Ureter (tissue), 1 donor: ENCODE results near the gene RALGAPA2. TPM values are rescaled to one million over a fixed set of nuclear protein-coding genes. Genes with fewer than 3 reads are reported as not detected.

Experiments used
- DNase-seq: peaks from one replicate; pipeline ENCODE4 v3.0.0-alpha.2; 2020; ENCODE audit warnings: low spot score
- total RNA-seq: library from RNA; stranded (reverse); gene quantifications from one replicate; pipeline ENCODE4 v1.2.4, GENCODE V29; 2023
- donor health status: DM: yes; HTN: yes; CAD: no.

RALGAPA2 gene
- total RNA-seq, 1 donor from 2014 or later = 107 TPM

DNA sequence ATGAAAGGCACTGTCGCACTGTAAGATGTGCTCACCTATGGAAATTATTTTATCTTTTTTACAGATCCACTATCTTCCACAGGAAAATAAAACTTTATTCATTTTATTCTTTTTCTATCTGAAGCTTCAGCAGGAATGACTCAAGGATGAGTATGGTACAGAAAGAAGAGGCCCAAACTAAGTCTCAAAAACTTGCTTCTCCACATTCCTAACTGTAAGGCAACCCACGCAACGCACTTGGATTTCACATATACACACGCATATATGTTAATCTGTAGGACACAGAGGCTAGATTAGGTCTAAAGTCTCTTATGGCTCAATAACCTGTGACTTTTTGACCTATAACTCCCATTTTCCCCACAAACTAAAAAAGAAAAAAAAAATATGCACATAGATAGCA, 81.9 kb downstream of the RALGAPA2 start:
- DNase-seq = no peak

DNA sequence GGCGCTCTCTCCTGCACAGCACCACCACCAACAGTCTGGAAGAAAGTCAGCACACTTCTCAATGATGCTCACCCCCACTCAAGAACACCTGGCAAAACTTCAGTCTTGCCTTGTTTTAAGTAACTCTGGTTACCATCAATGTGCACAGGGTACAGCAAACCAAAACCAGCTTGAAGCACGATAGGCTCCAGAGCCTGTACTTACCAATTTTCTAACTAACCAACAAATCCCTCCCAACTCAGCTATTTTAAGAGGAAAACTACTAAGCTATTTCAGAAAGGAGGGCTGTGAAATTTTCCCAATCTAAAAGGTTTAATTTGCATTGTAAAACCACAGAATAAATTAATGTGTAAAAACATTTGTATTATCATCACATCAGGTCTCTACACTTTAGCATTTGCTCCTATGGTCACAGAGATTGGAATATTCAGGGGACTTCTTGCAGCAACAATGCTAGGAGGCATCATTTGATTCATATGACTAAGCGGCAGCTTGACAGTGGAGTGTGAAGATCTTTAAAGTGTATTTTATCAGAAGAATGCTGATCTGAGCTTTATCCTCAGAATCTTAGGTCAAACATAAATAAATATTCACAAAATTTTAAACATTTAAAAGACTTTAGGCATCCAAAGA, 82.8 kb downstream of the RALGAPA2 start:
- no peak for DNase-seq

DNA sequence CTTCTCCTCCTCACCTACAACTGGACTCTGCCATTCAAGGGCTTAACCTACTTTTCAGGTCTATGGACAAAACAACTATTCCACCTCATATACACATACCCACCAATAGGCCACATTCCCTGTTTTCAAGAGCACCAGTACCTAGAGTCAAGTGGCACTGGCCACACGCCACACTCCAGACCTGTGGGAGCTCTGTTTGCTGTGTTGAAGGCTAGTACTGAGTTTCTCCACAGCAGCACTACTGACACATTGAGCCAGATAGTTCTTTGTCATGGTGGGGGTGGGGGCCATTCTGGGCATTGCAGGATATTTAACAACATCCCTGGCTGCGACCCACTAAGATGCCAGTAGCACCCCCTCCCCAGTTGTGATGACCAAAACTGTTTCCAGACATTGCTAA, 84.1 kb downstream of the RALGAPA2 start:
- DNase-seq = no peak

DNA sequence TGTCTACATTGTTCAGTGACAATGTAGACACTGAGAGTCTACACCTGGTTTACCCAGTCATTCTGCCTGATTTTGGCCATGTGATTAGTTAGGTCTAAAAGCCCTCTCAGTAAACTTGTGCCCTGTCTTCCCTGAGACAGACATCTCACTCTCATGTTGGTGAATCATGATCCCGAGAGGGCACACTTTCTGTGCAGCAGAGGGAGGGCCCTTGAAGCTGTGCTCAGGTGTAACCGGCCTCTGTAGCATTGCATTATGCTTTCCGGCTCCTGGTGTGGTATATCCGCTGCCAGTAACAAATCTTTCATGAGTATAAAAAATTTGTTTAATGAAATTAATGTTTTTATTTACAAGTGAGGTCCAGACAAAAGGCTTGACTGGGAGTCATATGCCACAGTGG, 85.0 kb downstream of the RALGAPA2 start:
- DNase-seq = no peak

DNA sequence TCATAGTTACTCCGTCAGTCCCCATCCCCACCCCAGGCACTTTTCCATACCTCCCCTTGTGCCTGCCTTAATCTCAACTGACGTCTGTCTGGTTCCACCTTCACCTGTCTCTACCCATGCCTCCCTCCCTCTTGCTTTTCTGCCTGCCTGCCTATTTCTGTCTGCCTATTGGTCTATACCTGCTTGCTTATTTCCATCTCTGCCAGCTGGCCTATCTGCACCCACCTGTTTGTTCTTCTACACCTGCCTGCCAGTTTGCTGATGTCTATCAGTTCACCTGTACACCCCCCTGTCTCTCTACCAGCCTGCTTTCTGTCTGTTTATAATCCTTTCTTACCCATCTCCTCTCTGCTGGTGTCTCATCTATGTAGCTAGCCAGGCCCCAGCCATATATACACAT, 87.5 kb downstream of the RALGAPA2 start:
- DNase-seq = no peak

DNA sequence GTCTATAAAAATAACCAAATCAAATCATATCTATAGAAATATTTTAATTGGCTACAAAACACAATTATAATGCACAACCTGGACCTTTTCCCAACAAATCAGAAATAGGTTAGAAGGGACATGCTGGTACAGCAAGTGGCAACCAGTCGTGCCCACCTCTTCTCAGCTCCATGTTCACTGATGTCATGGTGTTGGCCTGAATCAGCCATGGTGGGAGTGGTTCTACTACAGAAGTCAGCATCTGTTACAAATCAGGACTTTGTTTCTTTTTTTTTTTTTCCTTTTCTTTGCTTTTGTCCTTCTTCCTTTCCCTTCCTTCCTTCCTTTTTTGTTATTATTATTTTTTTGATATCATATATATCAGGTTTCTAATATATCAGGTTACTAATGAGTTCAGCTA, 91.2 kb downstream of the RALGAPA2 start:
- no peak for DNase-seq

DNA sequence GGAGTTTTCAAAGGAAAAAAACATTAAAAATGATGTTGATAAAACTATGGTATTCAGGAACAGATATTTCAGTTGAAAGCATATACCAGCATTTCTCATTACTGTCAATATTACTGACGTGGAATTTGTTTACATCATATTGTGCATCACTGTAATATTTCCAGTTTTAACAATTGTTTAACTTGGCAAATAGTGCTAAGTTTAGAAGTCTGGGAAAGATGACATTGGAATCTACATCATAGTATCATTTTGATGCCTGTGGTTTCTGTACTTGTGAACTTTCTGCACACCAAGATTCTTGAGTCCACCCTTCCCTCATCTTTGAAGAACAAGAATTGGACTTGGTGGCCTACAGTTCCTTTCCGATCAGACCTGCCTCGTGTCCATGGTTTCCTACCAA, 98.1 kb downstream of the RALGAPA2 start:
- no peak for DNase-seq

DNA sequence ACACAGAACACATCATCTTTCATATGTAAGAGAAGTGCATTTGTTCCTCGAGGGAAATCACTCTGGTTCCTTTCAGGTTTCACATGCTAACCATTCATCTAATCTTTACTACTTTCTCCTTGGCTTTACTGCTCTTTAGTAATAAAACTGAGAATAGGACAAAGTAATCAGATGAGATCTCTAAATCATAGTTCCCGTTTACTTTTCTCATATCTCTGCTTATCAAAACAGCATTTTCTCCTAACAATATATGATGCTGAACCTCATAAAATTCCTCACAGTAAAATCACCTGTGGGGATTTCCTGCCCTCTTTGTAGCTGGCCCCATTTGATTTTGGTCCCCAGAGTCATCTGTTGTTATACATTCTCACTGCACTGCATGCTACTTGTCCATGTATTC, 100.2 kb downstream of the RALGAPA2 start:
- DNase-seq = no peak

DNA sequence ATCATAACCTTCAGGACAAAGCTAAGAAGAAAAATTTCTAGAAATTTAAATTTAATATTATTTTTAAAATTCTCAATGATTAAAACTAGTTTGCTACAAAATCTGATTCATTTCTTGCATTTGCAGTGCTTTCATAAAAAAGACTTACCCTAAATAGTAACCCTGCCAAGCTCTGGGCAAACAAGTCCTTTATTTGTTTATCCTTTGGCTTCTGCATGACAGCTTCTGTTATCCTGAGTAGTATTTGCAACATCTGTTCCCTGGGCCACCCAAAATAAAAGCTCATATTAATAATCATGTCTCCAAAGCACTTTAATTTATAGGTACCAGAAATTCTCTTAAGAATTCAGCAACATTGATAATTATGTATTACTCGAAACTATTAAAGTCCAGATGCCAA, 101.3 kb downstream of the RALGAPA2 start:
- no peak for DNase-seq

DNA sequence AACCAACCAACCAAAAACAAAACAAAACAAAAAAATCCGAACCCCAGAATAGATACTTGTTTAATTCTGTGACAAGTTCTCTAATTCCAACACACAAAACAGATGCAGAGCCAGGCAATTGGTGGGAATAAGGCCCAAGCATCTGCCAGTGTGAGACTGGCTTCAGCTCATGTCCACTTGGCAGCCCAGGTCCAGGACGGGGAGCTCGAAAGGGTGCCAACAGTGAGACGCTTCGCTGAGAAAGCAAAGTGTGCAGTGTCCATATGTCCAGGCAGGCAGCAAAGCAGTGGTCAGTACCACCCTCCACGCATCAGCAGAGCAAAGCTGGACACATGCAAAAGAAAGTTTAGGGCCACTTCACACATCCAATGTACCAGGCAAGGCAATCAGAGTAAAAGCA, 102.9 kb downstream of the RALGAPA2 start:
- DNase-seq = no peak

DNA sequence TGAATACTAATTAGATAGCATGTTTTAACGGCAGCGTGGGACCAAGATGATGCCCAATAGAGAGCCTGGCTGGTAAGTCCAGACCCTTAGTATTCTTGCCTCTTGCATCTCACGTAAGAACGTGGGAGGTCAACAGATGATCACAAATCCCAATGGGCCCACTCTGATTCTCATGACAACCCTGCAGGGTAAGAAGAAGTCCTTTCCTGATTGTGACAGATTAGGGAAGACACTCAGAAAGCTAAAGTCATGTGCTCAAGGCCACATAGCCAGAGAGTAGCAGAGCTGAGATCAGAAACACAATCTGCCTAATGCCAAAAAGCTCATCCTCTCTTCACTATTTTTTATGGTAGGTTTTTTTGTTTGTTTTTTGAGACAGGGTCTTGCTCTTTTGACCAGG, 103.8 kb downstream of the RALGAPA2 start:
- DNase-seq = no peak

DNA sequence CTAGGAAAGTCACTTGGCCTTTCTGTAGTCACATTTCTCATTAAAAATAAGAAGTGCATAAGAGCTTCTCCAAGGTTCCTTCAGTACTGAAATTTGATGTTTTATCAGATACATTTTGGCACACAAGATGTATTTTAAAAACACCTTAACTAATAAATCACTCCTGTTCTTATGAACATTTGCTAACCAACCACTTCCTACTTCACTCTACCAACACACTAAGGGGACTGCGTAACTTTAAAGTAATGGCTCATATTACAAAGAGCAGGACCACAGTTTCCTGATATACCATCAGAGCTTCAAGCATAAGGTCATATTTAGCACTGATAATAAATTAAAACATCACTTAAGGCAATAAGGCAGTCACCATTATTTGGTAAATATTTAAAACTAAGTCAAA, 104.4 kb downstream of the RALGAPA2 start:
- DNase-seq = no peak

DNA sequence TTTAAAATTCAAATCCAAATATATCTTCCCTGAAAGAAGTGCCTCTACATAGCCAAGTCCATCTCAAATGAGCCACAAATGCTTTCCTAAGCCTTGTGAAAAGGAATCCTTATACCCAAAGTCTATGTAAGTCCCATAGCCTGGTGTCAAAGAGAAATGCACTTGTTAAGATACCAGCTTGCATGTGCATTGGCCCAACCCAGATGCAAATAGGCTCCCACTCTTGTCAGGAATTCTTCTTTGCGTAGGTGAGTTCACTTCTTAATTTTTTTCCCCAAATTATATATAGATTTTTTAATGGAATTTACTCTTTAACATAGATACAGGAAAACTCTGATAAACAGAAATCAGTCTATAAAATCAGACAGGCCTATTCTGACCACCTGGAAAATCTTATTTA, 105.6 kb downstream of the RALGAPA2 start:
- DNase-seq = no peak

DNA sequence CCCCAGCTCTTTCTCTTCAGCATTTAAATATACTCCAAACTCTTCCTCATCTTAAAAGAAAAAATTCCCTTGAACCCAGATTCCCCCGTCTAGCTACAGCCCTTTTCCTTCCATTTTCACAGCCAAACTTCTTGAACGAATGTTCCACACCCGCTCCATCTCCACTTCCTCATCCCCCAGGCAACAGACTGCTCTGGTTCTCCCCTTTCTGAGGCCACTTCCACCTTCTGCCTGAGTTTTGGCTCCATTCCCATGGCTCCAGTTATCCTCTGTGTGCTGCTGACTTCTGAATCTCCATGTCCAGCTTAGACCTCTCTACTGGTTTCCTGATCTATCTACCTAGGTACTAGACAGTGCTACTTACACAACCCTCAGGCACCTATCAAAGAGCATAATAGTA, 106.4 kb downstream of the RALGAPA2 start:
- no peak for DNase-seq

DNA sequence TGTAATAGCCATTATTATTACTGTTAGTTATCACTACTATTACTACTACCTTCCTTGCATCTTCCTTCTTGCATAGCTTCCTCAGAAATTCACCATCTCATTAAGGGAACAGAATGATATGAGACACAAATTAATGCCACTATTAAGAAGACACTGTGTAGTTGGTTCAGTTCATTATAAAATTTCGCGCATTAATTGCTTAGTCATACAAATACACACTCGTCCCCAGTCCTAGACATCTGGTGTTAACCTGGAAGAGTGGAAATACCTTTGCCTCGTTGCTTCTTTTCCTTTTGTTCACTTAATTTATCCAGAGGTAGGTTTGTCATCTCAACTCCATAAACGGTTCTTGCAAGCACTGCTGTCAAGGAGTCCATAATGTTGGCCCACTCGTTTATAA, 107.5 kb downstream of the RALGAPA2 start:
- DNase-seq = no peak

DNA sequence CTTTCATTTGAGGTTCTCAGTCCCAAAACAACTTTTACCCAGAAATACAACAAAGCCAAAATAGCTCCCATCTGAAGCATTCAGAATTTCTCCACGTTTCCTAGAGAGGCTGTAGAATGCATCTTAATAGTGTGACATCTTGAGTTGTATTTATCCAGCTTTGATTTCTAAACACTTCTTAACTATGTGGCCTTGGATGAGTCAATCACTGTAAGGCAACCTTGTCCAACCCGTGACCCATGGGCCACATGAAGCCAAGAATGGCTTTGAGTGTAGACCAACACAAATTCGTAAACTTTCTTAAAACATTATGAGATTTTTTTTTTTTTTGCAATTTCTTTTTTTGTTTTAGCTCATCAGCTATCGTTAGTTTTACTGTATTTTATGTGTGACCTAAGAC, 108.1 kb downstream of the RALGAPA2 start:
- DNase-seq = no peak

DNA sequence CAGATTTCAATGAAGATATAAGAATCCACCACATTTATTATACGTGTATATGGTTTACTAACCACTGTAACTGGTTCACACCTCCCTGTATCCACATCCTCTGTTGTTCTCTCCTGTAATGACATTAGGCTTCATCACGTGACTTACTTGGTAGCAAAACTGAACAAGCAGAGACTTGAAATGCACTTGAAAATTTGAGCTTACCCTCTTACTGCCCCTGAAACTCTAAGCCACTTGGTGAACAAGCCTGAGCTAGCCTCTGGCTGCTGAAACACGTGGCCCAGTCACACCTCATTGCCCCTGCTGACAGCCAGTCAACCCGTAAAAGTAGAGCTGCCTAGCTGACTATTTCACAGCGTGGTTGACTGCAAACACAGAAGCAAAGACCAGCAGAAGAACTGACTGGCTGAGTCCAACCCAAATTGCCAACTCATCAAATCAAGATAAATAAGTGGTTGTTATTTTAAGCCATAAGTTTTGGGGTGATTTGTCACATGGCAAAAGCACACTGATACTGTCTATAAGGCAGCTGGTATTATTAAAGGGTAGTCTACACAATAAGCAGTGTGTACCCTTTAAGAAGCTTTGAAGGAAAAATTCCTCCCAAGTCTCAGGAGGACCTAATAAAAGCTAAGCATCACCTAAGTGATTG, 109.0 kb downstream of the RALGAPA2 start:
- peak; percentile 68 for DNase-seq

DNA sequence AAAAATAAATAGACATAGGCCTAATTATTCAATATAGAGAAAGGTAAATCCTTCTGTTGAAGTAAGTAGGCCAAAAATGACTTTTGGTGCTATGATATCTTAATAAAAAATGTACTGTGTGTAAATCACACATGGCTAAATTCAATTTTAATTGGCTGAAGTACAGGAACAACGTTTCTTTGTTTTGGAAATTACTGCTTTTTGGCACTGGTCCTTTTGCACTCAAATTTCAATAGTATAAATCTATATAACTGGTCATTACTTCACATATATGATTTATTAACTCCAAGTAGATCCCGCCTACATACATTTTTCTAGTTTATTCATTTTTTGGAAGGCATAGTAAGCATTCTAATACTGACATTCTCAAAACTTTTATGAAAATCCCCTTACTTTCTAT, 114.5 kb downstream of the RALGAPA2 start:
- DNase-seq = no peak

DNA sequence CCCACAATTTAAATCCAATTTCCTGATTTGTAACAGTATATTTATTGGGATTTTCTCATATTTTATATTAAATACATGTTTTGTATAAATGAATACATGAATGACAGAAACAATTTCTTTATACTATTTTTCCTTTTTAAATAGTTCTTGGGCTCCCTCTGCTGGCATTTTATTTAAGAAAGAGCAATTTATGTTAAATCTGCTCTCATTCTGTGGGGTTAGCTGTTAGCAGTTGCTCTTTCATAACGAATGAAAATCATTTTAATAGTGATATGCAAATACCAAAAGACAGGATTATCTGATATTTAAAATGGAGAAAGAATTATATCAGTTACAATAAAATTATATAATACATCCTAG, 118.3 kb downstream of the RALGAPA2 start:
- DNase-seq = no peak

DNA sequence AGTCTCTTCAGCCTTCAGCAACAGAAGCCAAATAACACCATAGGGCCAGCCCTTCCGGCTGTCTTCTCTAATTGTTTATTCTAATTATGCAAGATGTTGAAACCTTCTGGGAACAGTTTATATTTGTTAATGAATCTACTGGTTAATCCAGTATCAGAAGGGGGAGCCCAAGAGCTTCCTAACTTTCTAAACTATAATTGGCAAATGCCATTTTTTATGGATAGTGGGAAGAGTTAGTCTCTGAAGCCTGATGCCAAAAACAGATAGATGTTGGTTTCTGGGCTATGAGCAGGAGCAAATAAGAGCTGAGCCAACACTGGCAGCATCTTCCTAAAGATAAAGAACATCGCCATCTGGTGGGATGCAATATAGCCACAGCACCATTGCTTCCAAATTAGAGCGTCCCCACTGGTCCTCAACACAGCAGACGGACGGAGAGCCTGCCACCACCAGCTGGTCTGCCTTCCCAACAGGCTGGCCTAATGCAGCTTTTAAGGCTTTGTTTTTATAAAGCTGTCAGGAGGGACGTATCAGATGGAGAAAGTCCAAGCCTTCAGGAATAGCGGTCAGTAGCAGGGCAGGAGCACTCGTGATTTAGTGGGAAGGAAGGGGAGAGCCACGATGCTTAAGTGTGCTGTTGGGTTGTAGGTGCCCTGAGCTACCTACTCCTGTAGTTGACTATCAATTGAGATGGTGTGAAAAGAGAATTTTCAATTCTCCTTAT, 118.8 kb downstream of the RALGAPA2 start:
- no peak for DNase-seq

DNA sequence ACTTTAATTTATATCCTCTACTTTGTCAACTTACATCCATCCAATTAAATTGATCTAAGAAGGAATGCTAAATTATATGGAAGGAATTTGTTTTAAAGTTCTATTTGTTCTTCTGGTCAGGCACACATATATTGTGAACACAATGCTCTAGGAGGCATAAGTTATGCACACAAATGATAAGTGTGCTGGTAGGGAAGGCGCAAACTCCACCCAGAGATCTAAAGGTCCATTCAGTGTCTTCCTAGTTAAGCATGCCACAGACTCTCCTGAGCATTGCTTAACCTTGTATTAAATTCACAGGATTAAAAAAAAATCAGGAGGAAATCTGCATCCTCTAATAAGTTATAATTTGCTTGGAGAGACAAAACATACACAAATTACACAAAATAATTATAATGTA, 127.3 kb downstream of the RALGAPA2 start:
- no peak for DNase-seq

DNA sequence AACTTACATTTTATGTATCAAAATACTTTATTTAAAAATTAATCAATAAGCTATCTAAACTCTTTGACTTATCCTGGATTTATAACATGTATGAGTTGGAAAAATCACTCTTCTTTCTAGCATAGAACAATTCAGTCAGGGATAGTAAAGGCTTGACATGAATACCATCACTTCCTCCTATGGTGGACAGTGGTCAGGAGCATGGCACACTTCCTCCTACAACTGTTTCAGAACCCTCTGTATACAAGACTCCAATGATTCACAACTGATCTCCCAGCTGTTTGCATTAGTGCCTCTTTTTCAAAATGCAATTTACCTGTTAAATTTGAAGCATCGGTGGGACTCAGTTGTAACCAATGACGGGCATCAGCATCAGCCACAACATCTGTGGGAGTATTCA, 129.7 kb downstream of the RALGAPA2 start:
- DNase-seq = no peak

DNA sequence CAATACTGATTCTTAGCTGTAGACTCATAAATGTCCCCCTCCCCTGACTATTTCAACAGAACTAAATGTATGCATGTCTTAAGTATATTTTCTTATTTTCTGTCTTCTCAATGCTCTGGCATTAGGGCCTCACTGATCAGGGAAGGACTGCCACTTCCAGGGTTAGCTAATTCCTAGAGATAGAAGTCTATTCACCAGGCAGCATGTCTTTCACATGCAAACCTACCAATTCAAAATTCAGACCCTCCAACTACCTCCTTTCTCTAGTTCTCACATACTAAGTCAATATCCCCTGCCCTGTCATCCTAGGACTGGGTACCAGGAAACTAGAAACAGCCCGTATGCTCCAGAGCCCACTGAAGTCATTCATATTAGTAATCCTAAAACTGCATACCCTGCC, 132.3 kb downstream of the RALGAPA2 start:
- no peak for DNase-seq
